Measurements from ENCODE around the gene GIMAP5. TPM values are rescaled to one million over a fixed set of nuclear protein-coding genes. Genes with fewer than 3 reads are reported as not detected.
A peak's percentile ranks its signal among the peaks of the same experiment; 100 is the strongest.

GIMAP5 gene
- total and polyA plus RNA-seq, 2 of the 13 experiments (the other 11 are each of a cell fraction or from before 2014, with no cell fraction given), result not detected

DNA sequence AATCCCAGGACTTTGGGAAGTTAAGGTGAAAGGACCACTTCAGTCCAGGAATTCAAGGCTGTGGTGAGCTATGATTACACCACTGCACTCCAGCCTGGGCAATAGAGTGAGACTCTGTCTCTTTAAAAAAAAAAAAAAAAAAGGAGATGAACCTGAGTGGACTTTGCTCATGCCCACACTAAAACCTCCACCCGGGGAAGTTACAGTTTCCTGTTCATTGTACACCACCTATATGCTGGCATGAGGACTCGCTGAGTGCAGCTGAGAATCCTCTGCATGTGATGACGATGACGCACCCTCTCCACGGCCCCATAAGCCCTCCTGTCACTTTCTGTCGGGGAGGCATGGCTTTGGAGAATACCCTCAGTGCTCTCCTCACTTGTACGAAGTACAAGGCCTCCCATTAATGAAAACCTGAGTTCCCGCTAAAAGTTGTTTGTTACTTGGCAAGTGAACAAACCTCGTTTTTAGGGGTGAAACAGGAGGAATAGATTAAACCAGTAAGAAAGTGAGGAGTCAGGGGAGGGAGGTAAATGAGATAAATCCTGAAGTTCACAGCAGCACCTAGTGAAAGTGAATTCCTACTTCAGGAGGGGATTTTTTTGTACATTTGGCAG lies 47.0 kb downstream of the GIMAP5 start (continued):
- TF ChIP-seq RAD21 (CRISPR knock-in tag; IDR thresholded peaks at IDR 0.05), result no peak
- no peak for TF ChIP-seq FOXC1 (CRISPR knock-in tag; IDR thresholded peaks at IDR 0.05; ENCODE audit: borderline replicate concordance)
- no peak for TF ChIP-seq NCOR1 (IDR thresholded peaks at IDR 0.05; ENCODE audit: borderline replicate concordance, low read length)
- peak; percentile 49; the same call in 1 of the 2 replicates for TF ChIP-seq FOSL2 (CRISPR knock-in tag; IDR thresholded peaks at IDR 0.05)
- TF ChIP-seq AGO2 (optimal IDR thresholded peaks at IDR 0.05; ENCODE audit: low read depth, low read length), result no peak
- no peak for TF ChIP-seq EP300 (IDR thresholded peaks at IDR 0.05; ENCODE audit: low read depth in 2 of 2, low read length in 2 of 2)
- TF ChIP-seq EP300 (CRISPR knock-in tag; IDR thresholded peaks at IDR 0.05; ENCODE audit: borderline replicate concordance), result no peak
- no peak for TF ChIP-seq GFI1 (CRISPR knock-in tag; IDR thresholded peaks at IDR 0.05; ENCODE audit: borderline replicate concordance)
- TF ChIP-seq MTF1 (CRISPR knock-in tag; IDR thresholded peaks at IDR 0.05), result no peak
- TF ChIP-seq IKZF1 (IDR thresholded peaks at IDR 0.05), result no peak
- TF ChIP-seq ZNF121 (CRISPR knock-in tag; IDR thresholded peaks at IDR 0.05), result peak; percentile 66
- TF ChIP-seq, protein P1, sequence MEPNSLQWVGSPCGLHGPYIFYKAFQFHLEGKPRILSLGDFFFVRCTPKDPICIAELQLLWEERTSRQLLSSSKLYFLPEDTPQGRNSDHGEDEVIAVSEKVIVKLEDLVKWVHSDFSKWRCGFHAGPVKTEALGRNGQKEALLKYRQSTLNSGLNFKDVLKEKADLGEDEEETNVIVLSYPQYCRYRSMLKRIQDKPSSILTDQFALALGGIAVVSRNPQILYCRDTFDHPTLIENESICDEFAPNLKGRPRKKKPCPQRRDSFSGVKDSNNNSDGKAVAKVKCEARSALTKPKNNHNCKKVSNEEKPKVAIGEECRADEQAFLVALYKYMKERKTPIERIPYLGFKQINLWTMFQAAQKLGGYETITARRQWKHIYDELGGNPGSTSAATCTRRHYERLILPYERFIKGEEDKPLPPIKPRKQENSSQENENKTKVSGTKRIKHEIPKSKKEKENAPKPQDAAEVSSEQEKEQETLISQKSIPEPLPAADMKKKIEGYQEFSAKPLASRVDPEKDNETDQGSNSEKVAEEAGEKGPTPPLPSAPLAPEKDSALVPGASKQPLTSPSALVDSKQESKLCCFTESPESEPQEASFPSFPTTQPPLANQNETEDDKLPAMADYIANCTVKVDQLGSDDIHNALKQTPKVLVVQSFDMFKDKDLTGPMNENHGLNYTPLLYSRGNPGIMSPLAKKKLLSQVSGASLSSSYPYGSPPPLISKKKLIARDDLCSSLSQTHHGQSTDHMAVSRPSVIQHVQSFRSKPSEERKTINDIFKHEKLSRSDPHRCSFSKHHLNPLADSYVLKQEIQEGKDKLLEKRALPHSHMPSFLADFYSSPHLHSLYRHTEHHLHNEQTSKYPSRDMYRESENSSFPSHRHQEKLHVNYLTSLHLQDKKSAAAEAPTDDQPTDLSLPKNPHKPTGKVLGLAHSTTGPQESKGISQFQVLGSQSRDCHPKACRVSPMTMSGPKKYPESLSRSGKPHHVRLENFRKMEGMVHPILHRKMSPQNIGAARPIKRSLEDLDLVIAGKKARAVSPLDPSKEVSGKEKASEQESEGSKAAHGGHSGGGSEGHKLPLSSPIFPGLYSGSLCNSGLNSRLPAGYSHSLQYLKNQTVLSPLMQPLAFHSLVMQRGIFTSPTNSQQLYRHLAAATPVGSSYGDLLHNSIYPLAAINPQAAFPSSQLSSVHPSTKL (CRISPR knock-in tag; IDR thresholded peaks at IDR 0.05), result 0 out of 2 replicates have a peak, but pooled peaks have one; percentile 43
- no peak for TF ChIP-seq HDAC6 (IDR thresholded peaks at IDR 0.05; ENCODE audit: low read depth, low read length)
- no peak for TF ChIP-seq MATR3 (CRISPR knock-in tag; IDR thresholded peaks at IDR 0.05)
- no peak for TF ChIP-seq ZNF101 (CRISPR knock-in tag; IDR thresholded peaks at IDR 0.05; ENCODE audit: borderline replicate concordance, low read depth)
- TF ChIP-seq, protein P2, sequence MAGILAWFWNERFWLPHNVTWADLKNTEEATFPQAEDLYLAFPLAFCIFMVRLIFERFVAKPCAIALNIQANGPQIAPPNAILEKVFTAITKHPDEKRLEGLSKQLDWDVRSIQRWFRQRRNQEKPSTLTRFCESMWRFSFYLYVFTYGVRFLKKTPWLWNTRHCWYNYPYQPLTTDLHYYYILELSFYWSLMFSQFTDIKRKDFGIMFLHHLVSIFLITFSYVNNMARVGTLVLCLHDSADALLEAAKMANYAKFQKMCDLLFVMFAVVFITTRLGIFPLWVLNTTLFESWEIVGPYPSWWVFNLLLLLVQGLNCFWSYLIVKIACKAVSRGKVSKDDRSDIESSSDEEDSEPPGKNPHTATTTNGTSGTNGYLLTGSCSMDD (CRISPR knock-in tag; IDR thresholded peaks at IDR 0.05), result no peak
- TF ChIP-seq, protein P3, sequence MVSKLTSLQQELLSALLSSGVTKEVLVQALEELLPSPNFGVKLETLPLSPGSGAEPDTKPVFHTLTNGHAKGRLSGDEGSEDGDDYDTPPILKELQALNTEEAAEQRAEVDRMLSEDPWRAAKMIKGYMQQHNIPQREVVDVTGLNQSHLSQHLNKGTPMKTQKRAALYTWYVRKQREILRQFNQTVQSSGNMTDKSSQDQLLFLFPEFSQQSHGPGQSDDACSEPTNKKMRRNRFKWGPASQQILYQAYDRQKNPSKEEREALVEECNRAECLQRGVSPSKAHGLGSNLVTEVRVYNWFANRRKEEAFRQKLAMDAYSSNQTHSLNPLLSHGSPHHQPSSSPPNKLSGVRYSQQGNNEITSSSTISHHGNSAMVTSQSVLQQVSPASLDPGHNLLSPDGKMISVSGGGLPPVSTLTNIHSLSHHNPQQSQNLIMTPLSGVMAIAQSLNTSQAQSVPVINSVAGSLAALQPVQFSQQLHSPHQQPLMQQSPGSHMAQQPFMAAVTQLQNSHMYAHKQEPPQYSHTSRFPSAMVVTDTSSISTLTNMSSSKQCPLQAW (CRISPR knock-in tag; IDR thresholded peaks at IDR 0.05), result no peak
- TF ChIP-seq SETDB1 (CRISPR knock-in tag; IDR thresholded peaks at IDR 0.05; ENCODE audit: borderline replicate concordance), result no peak
- peak; percentile 55 for TF ChIP-seq GATAD2A (CRISPR knock-in tag; IDR thresholded peaks at IDR 0.05)
- TF ChIP-seq, protein P4, sequence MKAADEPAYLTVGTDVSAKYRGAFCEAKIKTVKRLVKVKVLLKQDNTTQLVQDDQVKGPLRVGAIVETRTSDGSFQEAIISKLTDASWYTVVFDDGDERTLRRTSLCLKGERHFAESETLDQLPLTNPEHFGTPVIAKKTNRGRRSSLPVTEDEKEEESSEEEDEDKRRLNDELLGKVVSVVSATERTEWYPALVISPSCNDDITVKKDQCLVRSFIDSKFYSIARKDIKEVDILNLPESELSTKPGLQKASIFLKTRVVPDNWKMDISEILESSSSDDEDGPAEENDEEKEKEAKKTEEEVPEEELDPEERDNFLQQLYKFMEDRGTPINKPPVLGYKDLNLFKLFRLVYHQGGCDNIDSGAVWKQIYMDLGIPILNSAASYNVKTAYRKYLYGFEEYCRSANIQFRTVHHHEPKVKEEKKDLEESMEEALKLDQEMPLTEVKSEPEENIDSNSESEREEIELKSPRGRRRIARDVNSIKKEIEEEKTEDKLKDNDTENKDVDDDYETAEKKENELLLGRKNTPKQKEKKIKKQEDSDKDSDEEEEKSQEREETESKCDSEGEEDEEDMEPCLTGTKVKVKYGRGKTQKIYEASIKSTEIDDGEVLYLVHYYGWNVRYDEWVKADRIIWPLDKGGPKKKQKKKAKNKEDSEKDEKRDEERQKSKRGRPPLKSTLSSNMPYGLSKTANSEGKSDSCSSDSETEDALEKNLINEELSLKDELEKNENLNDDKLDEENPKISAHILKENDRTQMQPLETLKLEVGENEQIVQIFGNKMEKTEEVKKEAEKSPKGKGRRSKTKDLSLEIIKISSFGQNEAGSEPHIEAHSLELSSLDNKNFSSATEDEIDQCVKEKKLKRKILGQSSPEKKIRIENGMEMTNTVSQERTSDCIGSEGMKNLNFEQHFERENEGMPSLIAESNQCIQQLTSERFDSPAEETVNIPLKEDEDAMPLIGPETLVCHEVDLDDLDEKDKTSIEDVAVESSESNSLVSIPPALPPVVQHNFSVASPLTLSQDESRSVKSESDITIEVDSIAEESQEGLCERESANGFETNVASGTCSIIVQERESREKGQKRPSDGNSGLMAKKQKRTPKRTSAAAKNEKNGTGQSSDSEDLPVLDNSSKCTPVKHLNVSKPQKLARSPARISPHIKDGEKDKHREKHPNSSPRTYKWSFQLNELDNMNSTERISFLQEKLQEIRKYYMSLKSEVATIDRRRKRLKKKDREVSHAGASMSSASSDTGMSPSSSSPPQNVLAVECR (CRISPR knock-in tag; IDR thresholded peaks at IDR 0.05; ENCODE audit: borderline replicate concordance), result no peak; the same call in 1 of the 2 replicates
